Hepatic stellate cell (primary cell): Measurements from ENCODE around the gene SETMAR.
A peak's percentile ranks its signal among the peaks of the same experiment; 100 is the strongest.
"Not testable (repeated sequence)": the region's sequence is repeated elsewhere in the genome, so short reads cannot be mapped to it uniquely, and the experiment has no call there.

Source experiments
- DNase-seq: peaks from one replicate; pipeline ENCODE4 v3.0.0; 2011; ENCODE audit warnings: low spot score

Gene SETMAR

DNA sequence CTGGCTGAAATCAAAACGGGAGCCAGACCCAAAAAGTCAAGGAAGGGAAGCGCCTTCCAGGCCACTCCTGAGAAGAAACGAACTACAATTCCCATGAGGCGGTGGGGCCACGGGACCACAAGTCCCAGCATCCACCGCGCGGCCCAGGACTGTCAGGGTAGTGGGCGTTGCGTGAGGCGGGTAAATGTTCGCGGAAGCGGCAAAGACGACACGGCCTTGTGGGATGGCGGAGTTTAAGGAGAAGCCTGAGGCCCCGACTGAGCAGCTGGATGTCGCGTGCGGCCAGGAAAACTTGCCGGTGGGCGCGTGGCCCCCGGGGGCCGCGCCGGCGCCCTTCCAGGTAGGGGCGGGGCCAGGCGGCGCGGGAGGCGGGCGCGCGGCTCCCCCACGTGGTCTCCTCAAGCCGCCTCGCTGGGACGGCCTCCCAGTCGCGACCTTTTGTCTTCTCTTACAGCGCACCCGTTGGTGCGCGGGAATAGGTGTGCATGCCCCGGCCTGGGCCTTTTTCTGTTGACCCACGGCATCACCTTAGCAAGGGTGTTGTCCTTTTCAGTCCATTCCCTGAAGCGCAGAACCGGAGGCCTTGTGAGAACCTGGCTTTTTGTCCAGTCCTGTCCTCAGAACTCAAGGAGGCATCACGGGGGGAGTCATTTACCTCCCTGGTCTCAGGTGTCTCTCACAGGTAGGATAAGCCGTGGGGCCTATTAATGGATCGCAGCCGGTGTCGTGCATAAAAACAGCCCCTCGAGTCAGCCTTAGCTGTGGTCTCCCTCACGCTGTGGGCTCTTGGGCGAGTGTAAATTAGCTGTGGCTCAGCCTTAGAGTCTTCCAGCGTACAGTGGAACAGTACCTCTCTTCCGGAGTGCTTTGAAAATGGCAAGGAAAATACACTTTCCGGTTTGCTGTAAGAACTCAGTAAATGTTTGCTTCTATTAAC is at the start of gene SETMAR:
SETMAR (plus strand) TSS at position 183 of the 937 bp plus-strand sequence; CDS start at position 185, 2 bp downstream.
- DNase-seq = peak; percentile 84

DNA sequence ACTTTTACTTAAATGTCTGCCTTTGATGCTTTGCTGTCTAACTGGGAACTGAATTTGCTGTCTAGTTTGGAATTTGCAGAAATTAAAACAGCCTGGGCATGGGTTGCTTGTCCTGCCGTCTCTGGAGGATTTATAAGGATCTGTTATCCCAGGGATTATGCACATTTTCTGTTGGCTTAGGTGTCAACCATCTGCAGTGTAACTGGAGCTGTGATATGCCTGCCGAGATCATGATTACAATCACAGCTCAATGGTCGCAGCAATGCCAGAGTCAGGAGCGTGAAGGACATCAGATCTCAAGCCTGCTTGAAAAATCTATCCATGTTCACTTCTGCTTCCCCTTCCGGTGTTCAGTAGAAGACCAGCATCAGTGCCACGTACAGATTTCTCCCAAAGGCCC is 41.8 kb upstream of the SETMAR start:
- no peak for DNase-seq

DNA sequence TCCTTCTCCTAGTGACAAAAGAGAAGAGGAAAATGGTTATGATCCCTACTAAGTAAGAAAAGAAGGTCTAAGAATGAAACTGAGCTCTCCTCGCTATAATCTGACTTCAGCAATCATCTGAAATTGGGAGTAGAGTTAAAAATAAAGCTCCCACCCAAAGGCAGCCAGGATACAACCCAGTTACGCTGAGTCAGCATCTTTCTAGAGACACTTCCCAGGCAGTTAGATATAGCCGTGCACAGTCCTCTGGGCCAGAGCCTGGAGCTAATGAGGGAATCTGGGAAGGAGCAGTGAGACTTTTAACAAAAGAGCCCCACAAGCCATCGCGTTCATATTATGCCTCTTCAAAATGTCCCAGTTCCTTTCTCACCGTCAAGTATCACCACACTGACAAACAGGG is 39.1 kb upstream of the SETMAR start:
- no peak for DNase-seq

DNA sequence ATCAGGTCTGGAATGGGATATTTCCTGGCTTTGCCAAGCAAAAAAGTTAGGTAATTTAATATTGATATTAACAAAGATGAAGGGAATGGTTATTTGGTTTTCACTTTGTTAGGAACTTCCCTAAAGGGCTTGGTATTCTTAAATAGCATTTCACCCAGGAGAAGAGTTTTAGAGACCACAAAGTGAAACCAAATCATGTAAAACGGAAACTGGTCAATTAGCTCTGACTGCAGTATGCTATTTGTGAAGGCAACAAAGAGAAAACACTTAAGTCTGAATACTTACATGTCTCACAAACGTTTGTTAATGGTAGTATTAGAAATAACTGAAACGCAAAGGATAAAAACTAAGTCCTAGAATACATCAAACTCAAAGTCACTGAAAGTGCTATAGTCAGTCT is 32.4 kb upstream of the SETMAR start:
- DNase-seq = no peak

DNA sequence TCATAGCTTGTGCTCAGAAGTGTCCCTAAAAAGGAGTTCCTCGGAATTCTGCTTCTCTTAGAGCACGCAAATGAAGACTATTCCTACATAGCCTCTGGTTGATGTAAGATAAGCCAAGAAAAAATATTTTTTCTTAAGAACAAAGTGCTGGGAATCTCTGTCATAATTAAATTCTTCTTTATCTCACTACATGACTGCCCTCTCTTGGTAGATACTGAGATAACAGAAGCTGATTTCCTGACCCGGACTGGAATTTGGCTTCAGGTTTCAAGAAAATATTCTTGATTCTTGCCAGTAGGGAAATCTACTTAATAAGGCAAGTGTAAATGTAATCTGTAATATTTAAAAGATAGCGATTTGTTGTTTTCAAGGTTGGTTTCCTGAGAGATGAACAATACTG is 31.3 kb upstream of the SETMAR start:
- DNase-seq = peak; percentile 23

DNA sequence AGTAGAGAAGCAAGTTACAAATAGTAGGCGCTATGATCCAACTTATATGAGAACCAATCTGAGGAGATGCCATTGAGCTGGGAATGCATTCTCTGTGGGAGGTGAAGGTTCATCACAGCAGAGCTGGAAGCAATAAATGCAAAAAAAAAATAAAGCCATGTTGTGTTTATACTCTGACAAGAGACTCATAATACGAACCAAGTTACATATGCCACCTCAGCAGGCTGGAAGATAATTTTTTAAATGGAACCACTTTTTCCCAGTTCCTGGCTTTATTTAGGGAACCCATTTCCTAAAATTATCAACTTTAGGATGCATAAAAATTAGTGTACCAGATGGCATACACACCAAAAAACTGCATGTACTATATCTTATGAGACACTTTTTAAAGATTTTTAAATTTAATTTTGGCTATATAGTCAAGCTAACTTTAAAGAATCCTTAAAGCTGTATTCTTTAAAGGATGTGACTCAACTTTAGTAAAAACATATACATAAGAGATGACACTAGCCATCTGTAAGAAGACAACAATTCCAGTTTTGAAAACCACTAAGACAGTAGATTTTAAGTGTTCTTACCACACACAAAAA is 23.6 kb upstream of the SETMAR start:
- DNase-seq = no peak

DNA sequence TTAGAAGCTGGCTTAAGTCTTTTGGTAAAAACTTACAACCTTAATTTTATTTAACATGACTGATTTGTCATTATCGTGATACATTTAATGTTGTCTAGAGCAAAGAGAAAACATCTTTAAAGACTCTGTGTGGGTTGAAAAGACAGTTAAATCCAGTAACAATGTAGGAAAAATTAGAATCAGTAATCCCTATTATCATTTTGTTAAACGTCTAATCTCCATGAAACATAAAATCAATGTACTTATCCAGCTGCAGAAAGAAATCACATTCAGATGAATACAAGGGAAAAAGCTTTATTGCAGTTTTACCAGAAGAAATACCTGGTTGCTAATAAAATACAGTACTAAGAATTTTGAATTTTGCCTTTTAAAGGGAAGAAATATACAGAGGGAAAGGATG is 21.2 kb upstream of the SETMAR start:
- DNase-seq = no peak

DNA sequence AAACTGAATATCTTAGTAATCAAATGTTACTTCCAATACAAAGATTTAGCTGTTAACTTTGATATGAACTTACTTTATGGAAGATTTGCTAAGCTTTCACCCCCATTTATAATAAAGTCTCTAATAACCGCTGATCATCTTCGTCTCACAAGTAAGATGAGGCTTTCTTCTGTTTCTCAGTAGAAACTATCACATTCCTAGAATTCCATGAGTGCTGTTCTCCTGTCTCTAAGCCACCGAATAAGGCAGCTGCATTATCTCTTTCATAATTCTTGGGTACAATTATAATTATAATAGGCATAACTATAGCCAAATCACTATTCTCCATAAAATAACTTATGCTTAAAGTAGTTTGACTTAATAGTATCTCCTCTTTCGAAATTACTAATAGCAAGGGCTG is 18.3 kb upstream of the SETMAR start:
- no peak for DNase-seq

DNA sequence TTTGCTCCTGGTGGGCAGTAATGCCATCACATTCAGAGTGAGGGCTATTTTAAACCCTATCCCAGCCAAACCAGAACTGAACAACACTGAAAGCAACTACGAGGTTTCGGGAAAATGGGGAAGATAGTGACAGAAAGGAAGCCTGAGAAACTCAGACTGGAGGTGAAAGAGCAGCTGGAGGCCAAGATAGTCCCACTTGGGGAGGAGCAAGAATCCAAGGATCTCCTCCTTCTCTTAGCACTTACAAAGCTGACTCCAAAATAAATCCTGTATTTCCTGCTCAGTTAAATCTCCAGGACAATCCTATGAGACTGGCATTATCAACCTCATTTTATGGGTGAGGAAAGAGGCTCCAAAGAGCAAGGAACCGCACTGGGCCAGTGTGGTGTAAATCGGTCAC is 14.1 kb upstream of the SETMAR start:
- DNase-seq = no peak

DNA sequence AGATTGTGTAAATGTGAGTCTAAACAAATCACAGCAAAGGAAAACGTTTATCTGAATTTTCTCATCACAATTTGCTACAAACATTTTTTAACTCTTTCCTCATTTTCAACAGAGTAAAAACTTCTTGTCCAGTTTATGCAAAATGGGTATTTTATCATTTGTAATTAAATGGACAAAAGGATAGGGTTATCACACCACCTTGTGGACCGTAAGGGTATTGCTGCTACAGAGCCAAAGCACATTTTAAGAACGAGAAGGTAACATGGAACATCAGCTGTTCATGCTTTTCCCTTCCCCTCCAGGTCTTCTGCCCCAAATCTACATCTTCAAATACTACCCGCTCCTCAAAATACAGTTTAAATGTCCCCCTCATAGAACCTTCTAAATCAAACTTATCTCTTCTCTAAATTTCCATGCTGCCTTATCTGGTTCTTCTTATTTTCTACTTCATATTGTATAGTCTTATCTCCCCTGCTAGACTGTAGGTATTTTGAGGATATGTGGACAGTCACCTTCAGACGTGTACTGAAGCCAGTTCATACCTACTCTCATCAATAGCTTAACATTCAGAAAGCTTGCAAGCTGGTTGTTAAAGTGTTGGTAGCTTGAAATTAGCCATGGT is 12.8 kb upstream of the SETMAR start:
- no peak for DNase-seq

DNA sequence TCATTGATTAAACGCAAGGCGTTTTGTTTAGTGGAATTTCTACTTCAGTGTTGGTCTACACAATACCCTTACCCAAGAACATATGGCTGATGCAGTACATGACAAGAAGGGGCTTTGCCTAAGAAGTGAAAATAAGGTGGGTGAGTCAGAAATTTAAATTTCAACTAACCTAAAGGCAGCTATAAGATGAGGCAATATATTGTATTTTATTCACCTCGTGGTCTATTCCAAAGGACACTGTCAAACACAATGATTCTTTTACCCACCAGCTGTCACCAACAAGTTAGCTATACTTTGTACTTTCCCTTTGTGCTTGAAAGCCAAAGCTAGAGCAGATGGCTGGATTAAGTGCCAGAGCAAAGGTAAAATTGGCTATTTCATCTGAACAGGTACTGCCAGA is 10.9 kb upstream of the SETMAR start:
- no peak for DNase-seq

DNA sequence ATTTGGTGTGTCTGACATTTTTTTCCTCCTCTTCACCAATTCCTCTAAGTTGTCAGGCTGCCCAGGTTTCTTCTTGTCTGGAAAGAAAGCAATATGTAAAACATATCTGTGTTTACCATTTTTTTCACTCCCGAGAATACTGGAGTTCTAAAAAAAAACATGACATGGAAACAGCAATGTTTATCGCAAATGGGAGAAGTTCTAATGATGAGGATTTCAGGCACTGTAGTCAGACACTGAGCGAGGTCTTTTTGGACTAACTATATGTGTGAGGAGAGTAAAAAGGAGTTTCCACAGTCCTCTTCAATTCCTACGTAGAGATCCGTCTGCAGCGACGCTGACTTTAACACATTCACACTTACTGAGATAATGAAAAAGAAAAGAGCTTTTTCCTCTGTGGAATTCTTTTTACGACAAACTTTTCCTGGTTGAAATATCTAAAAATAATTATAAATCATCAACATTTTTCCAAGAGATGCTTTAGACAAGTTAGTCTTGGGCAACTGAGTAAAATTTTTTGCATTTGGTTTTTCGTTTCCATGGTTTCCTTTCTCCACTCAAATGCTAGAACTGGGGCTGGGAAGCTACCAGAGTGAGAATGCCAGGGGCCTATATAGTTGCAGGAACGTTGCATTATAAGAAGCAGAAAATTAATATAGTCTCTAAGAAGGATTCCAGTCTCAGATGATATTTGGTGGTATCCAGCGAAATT is 8.4 kb upstream of the SETMAR start:
- DNase-seq = no peak

DNA sequence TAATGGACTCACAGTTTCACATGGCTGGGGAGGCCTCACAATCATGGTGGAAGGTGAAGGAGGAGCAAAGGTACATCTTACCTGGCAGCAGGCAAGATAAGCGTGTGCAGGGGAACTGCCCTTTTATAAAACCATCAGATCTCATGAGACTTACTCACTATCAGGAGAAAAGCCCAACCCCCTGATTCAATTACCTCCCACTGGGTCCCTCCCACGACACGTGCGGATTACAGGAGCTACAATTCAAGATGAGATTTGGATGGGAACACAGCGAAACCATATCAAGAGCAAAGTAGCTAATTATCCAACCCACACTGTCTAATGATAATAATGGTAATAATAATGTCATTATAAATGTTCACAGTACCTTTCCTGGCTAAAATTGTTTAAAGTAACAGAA is 6.7 kb upstream of the SETMAR start:
- DNase-seq = not testable (repeated sequence)

DNA sequence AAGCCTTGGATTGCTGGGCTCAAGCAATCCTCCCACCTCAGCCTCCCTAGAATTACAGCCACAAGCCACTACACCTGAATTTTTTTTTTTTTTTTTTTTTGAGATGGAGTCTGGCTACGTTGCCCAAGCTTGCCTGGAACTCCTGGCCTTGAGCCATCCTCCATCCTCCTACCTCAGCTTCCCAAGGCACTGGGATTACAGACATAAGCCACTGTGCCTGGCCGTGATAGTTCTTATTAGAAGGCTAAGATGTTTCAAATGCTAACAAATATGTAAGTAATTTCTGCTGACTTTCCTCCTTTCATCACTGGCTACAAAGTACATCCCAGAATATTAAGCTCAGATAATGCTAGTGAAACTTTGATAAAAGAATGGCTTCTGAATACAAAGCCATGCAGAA is 5.7 kb upstream of the SETMAR start:
- DNase-seq = no peak

DNA sequence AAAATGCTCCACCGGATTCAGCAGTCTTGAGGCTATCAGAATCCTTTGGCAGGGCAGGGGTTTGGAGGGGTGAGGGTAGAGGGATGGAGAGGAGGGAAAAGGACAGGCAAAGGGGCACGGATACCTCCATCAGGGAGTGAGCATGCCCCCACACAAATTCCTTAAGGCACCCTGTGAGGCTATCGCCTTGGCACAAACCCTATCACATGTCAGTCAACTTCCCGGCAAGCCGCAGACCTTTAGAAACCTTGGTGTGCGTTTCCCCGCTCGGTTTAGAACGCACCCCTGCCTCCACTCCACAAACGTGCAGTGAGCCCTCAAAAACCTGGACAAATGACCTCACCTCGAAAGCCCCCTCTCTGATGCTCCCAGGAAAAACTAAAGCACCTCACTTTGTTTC is 422 bp upstream of the SETMAR start:
- no peak for DNase-seq

DNA sequence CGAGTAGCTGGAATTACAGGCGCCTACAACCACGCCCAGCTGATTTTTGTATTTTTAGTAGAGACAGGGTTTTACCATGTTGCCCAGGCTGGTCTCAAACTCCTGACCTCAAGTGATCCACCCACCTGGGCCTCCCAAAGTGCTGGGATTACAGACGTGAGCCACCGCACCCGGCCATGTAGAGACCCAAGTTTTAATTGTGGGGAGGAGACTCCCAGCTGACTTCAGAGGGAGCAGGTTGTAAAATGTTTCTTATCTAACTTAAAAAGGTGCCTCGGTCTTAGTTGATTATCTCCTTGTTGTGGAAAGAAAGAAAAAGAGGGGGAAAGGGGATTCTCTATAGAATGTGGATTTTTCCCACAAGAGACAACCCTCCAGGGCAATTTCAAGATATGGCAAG is 2.0 kb downstream of the SETMAR start:
- DNase-seq = not testable (repeated sequence)

DNA sequence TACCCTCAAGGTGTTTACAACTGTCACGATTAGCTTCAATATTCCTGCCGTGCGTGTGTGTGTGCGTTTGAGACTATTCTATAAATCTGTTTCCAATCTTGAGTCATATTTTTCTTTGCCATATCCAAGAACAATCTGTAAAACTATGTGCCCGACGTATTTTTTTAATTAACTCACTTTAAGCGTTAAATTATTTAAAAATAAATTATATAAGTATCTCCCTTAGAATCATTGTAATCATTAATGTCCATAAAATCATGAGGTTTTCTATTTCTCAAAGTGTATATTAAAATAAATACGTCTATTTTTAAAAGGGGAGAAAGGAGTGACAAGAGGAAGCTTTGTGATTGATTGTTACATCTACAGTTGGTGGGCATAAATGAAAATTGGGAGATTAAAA is 2.9 kb downstream of the SETMAR start:
- no peak for DNase-seq

DNA sequence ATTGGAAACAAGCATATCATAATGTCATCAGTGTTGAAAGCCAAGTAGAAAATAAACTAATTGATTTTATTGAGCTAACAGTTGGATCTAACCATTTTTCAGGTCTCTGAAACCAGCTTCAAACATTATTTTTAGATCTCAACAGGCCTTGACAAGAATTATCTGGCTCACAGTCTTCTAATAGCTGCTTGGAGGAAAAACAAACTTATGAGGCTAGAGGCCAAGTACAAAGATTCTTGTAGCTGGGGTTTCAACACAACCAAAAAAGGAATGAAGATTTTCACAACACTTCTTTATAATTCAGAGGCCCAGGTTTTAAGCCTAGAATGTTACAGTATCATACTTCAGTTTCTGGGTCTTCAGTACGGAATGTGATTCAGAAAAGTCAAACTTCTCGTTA is 3.7 kb downstream of the SETMAR start:
- no peak for DNase-seq

DNA sequence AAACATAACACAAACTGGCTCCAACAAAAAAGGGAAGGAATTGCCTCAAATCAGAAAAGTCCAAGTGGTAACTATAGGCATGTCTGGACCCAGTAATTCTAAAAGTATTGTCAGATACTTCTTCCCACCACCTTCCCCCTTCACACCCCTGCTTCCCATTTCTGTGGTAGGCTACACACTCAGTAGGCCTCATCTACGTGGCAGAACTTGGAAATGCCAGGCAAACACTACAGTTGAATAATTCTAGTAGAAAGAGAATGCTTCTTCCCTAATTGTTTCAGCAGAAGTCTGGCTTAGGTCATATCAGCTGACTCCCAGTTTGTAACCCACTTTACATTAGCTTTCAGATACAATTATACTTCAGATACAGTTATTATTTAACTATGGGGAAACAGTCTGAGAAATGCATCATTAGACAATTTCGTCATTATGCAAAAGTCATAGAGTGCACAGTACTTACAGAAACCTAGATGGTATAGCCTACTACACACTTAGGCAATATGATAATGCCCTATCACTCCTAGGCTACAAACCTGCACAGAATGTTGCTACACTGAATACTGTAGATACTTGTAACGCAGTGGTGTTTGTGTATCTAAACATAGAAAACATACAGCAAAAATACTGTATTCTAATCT is 6.4 kb downstream of the SETMAR start:
- no peak for DNase-seq

DNA sequence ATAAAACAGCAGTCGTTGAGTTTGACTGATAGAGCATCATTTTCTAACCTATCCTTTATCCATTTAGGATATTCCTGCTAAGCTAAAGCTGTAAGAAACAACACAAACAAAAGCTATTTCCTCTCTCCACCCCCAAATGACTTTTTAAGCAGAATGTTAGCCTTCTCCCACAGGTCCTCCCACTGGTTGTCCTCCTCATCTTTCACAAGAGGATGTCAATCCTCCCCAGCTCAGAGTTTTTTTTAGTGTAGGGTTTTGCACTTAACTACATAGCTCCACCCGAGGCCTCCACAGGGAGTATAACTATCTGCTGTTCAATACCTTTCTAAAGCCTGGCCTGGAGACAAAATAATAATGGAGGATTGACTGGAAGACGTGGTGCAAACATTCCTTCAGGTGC is 7.8 kb downstream of the SETMAR start:
- DNase-seq = no peak

DNA sequence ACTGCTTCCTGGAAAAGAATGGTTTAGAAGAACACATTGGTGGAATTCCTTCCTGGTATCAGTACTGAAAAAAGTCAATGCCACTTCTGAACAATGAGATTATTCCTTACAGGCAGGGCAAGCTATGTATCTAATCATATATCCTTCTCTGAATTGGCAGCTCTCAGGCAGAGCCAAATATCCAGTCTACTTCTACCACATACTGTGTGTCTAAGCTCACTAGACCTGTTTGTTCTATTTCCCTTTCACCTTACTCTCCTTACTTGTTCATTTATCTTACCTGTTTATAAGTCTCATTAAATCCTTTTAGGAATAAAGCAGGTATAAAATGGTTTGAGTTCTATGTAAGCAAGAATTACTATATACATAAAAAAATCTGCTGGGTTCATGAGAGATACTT is 8.3 kb downstream of the SETMAR start:
- no peak for DNase-seq
